HEK293T (cell line): Measurements from ENCODE around the gene SMARCB1.

Experiments used
- CTCF ChIA-PET: fragments of 350-600 bp; formaldehyde crosslinking; extraction: SDS; loops from one replicate; lab custom pipeline; 2021; ENCODE audit warnings: antibody characterized with exemption, inconsistent platforms; lab: Yijun Ruan, JAX
- POLR2A ChIA-PET: fragments of 350-600 bp; formaldehyde crosslinking; extraction: SDS; loops from one replicate; lab custom pipeline; 2020; ENCODE audit warnings: antibody characterized with exemption, inconsistent platforms; lab: Yijun Ruan, JAX
- DNase-seq: peaks from one replicate; pipeline ENCODE4 v3.0.0; 2012; ENCODE audit warnings: mixed read lengths; ENCODE audit errors: extremely low spot score
- ARNT ChIP-seq: fragments of 450-650 bp; IDR thresholded peaks from 2 replicates; pipeline ENCODE4 v1.6.1; 2017; ENCODE audit warnings: mild to moderate bottlenecking
- BHLHE40 ChIP-seq: fragments of 450-650 bp; IDR thresholded peaks from 2 replicates; pipeline ENCODE4 v1.6.1; 2016; ENCODE audit warnings: mild to moderate bottlenecking, moderate library complexity, borderline replicate concordance
- CTBP1 ChIP-seq: fragments of 450-650 bp; IDR thresholded peaks from 2 replicates; pipeline ENCODE4 v1.6.1; 2016; ENCODE audit warnings: borderline replicate concordance
- ELF4 ChIP-seq: fragments of 450-650 bp; IDR thresholded peaks from 2 replicates; pipeline ENCODE4 v1.6.1; 2017; ENCODE audit warnings: antibody characterized with exemption
- FOXA1 ChIP-seq: fragments of 450-650 bp; IDR thresholded peaks from 2 replicates; pipeline ENCODE4 v1.6.1; 2016; ENCODE audit warnings: mild to moderate bottlenecking
- FOXK2 ChIP-seq: fragments of 450-650 bp; IDR thresholded peaks from 2 replicates; pipeline ENCODE4 v1.6.1; 2016; ENCODE audit warnings: mild to moderate bottlenecking
- FOXM1 ChIP-seq: fragments of 450-650 bp; IDR thresholded peaks from 2 replicates; pipeline ENCODE4 v1.6.1; 2017; ENCODE audit warnings: mild to moderate bottlenecking, borderline replicate concordance
- HDGF ChIP-seq: fragments of 450-650 bp; IDR thresholded peaks from 2 replicates; pipeline ENCODE4 v1.6.1; 2017; ENCODE audit warnings: antibody characterized with exemption, borderline replicate concordance
- L3MBTL2 ChIP-seq: fragments of 450-650 bp; conservative IDR thresholded peaks from 2 replicates; pipeline ENCODE4 v1.6.1; 2016; ENCODE audit warnings: mild to moderate bottlenecking
- LEF1 ChIP-seq: fragments of 450-650 bp; IDR thresholded peaks from 2 replicates; pipeline ENCODE4 v1.6.1; 2017; ENCODE audit warnings: mild to moderate bottlenecking, borderline replicate concordance
- NFRKB ChIP-seq: fragments of 450-650 bp; IDR thresholded peaks from 2 replicates; pipeline ENCODE4 v1.6.1; 2016; ENCODE audit warnings: mild to moderate bottlenecking, moderate library complexity
- PKNOX1 ChIP-seq: fragments of 450-650 bp; IDR thresholded peaks from 2 replicates; pipeline ENCODE4 v1.6.1; 2016
- SP1 ChIP-seq: fragments of 450-650 bp; IDR thresholded peaks from 2 replicates; pipeline ENCODE4 v1.6.1; 2017
- SUZ12 ChIP-seq: fragments of 450-650 bp; IDR thresholded peaks from 2 replicates; pipeline ENCODE4 v1.6.1; 2016; ENCODE audit warnings: mild to moderate bottlenecking
- TARDBP ChIP-seq: fragments of 450-650 bp; IDR thresholded peaks from 2 replicates; pipeline ENCODE4 v1.6.1; 2016
- ZNF384 ChIP-seq: fragments of 450-650 bp; IDR thresholded peaks from 2 replicates; pipeline ENCODE4 v1.6.1; 2016

SMARCB1 gene

GRCh38 chr22:23789121-23789520 lies 2.4 kb downstream of the SMARCB1 start:
- ChIA-PET CTCF (interaction anchor here (0.6 to 1.5 kb wide), 3 partner anchors 15 to 529 kb away, joined by 3 to 4 read pairs (median 3); partner anchors contain the start of gene MIF), POLR2A (interaction anchor here (1.5 to 1.8 kb wide), 2 partner anchors 21 to 68 kb away, joined by 4 to 5 read pairs; partner anchors contain the start of genes CHCHD10 and SLC2A11)
- TF ChIP-seq ZNF384, result no peak
- TF ChIP-seq NFRKB, result no peak
- no peak for TF ChIP-seq HDGF
- no peak for TF ChIP-seq PKNOX1
- no peak for TF ChIP-seq ELF4
- no peak for TF ChIP-seq LEF1
- no peak for TF ChIP-seq SUZ12
- no peak for TF ChIP-seq FOXK2
- TF ChIP-seq FOXA1, result no peak
- no peak for TF ChIP-seq ARNT
- no peak for TF ChIP-seq FOXM1
- no peak for TF ChIP-seq BHLHE40
- no peak for TF ChIP-seq L3MBTL2
- TF ChIP-seq CTBP1, result no peak
- no peak for TF ChIP-seq SP1
- no peak for TF ChIP-seq TARDBP
- no peak for DNase-seq

GRCh38 chr22:23789638-23790037 lies 2.9 kb downstream of the SMARCB1 start:
- TF ChIP-seq LEF1, result no peak
- TF ChIP-seq HDGF, result no peak
- TF ChIP-seq L3MBTL2, result no peak
- TF ChIP-seq FOXM1, result no peak
- no peak for TF ChIP-seq CTBP1
- no peak for TF ChIP-seq ARNT
- TF ChIP-seq SP1, result no peak
- TF ChIP-seq ZNF384, result no peak
- no peak for TF ChIP-seq PKNOX1
- no peak for TF ChIP-seq FOXA1
- no peak for TF ChIP-seq NFRKB
- TF ChIP-seq SUZ12, result no peak
- POLR2A ChIA-PET, result interaction anchor here (1.5 to 1.8 kb wide), 2 partner anchors 22 to 68 kb away, joined by 4 to 5 read pairs; partner anchors contain the start of genes CHCHD10 and SLC2A11
- CTCF ChIA-PET, result interaction anchor here (1.2 to 1.5 kb wide), 2 partner anchors 15 to 105 kb away, joined by 3 to 4 read pairs; partner anchors contain the start of gene MIF
- no peak for DNase-seq

GRCh38 chr22:23790819-23791737 lies 4.3 kb downstream of the SMARCB1 start:
- CTCF ChIA-PET, result no interaction called here
- DNase-seq, result no peak
- POLR2A ChIA-PET, result no interaction called here
- TF ChIP-seq HDGF (no peak), L3MBTL2 (no peak), PKNOX1 (no peak), ELF4 (no peak), FOXA1 (no peak), NFRKB (no peak), LEF1 (no peak), BHLHE40 (no peak), CTBP1 (no peak), ARNT (no peak), SUZ12 (no peak), TARDBP (no peak), SP1 (no peak)

- no peak for TF ChIP-seq BHLHE40
- TF ChIP-seq TARDBP, result no peak
- no peak for TF ChIP-seq SP1
- DNase-seq, result no peak
- ChIA-PET POLR2A (interaction anchor here (0.7 to 1.2 kb wide), 2 partner anchors 11 to 122 kb away, joined by 3 read pairs; no protein-coding TSS in a partner anchor), CTCF (no interaction called here)
Observed at GRCh38 chr22:23791738-23792645, 5.2 kb downstream of the SMARCB1 start.

GRCh38 chr22:23793326-23793725 lies 6.6 kb downstream of the SMARCB1 start:
- ChIA-PET CTCF (no interaction called here), POLR2A (no interaction called here)
- TF ChIP-seq SUZ12 (no peak), FOXK2 (no peak), SP1 (no peak), HDGF (no peak), BHLHE40 (no peak), NFRKB (no peak), PKNOX1 (no peak), ZNF384 (no peak), FOXM1 (no peak), LEF1 (no peak), ELF4 (no peak), CTBP1 (no peak), ARNT (no peak), FOXA1 (no peak), TARDBP (no peak), L3MBTL2 (no peak)
- no peak for DNase-seq
